Measurements from ENCODE around the gene ZNF75A. TPM values are rescaled to one million over a fixed set of nuclear protein-coding genes. Genes with fewer than 3 reads are reported as not detected.

Gene ZNF75A
- total RNA-seq, result 12.5 and 19.0 TPM in 2 replicates

GRCh38 chr16:3305109-3306068 lies at the start of gene ZNF75A, which contains the start of gene TIGD7:
Gene ZNF75A (plus strand): TSS chr16:3305497. CDS start chr16:3308429, 2,932 bp downstream.
Gene TIGD7 (minus strand): TSS chr16:3305430. CDS start chr16:3300614, 4,816 bp downstream.

DNA sequence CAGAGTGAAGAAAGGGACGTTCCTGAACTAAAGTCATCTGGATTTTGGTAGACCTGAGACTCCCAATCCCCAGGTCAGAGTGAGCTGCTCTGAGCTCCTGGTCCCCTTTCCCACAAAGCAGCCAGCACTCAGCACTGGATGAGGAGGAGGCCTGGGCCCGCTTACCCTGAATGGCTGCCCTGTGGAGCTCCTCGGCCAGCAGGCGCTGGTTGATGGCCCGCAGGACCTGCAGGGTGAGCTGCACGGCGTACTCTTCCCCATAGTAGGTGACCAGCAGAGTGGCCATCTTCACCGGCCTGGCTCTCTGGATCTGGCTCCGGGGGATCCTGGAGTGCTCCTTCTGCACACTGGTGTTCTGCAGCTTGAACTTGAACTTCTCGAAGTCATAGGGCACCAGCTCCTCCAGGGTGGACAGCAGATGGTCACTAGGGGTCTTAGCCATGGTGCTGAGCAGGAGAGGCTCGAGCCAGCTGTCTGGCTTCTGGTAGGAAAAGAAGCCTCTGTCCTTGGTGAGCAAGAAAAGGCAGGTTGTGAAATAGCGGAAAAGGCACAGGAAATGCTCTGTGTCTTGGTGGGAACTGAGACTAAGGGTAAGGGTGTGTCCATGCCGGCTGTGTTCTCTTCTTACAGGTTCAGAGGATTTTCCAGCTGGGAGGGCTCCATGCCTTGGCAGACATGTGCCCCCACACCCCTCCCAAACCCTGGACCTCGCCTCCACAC lies 49.0 kb upstream of the ZNF75A start, which contains the start of gene MEFV:
TSS of gene MEFV (minus strand) at position 488 of the 720 bp plus-strand sequence. CDS start at position 442, 46 bp downstream.

DNA sequence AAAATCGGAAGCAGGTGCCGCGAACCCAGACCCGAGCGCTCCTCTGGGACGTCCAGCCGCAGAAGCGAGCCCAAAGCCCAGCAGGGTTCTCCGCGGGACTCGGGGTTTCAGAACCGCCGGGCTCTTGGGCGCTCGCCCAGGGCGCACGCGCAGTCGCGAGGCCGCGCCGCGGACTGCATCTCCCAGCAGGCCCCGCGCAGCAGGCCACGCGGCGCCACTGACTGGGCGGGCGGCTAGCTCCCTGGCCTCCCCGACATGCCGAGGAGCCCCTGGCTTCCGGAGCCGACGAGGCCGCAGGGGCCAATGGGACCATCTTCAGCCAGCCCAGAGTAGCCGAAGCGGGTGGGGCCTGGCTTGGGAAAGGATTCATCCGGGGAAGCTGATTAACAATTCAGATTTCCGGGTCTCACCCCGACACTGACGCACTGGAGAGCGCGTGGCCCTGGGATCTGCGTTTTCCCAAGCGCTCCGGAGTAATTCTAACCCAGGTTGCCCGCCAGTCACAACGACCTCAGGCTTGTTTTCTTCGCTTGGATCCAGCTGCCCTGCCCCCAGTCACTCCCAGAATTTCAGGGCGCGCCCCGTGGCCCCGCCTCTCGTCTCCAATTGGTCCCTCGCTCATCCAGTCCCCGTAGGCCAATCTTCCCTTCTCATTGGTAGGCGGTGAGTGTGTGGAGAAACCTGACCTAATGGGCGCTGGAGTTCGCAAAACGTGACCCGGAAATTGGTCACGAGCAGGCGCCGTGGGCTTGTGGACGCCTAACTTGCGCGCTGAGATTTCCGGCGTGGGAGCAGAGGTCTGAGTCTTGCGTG lies 22.4 kb upstream of the ZNF75A start, which contains the start of gene ZNF263:
TSS of gene ZNF263 (plus strand) at position 762 of the 813 bp plus-strand sequence. CDS start 328 bp downstream, outside the sequence.

DNA sequence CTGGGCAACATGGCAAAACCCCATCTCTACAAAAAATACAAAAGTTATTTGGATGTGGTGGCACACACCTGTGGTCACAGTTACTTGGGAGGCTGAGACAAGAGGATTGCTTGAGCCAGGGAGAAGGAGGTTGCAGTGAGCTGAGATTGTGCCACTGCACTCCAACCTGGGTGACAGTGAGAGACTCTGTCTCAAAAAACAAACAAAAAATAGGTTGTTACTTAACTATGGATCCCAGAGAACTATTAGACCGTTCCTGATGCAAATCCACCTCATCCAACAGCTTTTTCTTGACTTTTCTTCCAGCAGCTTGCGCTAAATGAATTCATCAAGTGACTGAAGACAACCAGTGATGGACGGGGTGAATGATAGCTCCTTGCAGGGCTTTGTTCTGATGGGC lies 50.3 kb downstream of the ZNF75A start, which contains the start of gene OR2C1:
TSS of gene OR2C1 (plus strand) at position 301 of the 400 bp plus-strand sequence. CDS start at position 353, 52 bp downstream.

Other genes starting within 250 kb of the ZNF75A start
- 1.1 and 115 TPM in 2 replicates for gene IL32, start 239.9 kb upstream of the ZNF75A start, total RNA-seq
- not detected in 2 replicates for gene ZSCAN10, start 206.2 kb upstream of the ZNF75A start, total RNA-seq
- 23.9 and 35.2 TPM in 2 replicates for gene ZNF205, start 192.9 kb upstream of the ZNF75A start, total RNA-seq
- gene ZNF213, start 170.5 kb upstream of the ZNF75A start, total RNA-seq, result 9.2 and 12.6 TPM in 2 replicates
- gene OR1F1, start 117.3 kb upstream of the ZNF75A start, total RNA-seq, result not detected in 2 replicates
- 7.7 and 8.7 TPM in 2 replicates for gene ZNF200, start 70.3 kb upstream of the ZNF75A start, total RNA-seq
- under 0.01 TPM in 1 of 2 replicates, not detected in the other for gene MEFV, start 48.9 kb upstream of the ZNF75A start, total RNA-seq
- gene ZNF263, start 22.0 kb upstream of the ZNF75A start, total RNA-seq, result 57.1 and 69.9 TPM in 2 replicates
- gene TIGD7, start 67 bp upstream of the ZNF75A start, total RNA-seq, result 2.2 and 3.6 TPM in 2 replicates
- 0.24 TPM in 1 of 2 replicates, not detected in the other for gene OR2C1, start 50.4 kb downstream of the ZNF75A start, total RNA-seq
- gene ZSCAN32, start 95.5 kb downstream of the ZNF75A start, total RNA-seq, result 9.9 and 17.1 TPM in 2 replicates
- gene ZNF174, start 95.7 kb downstream of the ZNF75A start, total RNA-seq, result 3.8 and 3.9 TPM in 2 replicates
- 1.4 and 1.5 TPM in 2 replicates for gene ZNF597, start 138.0 kb downstream of the ZNF75A start, total RNA-seq
- gene NAA60, start 138.2 kb downstream of the ZNF75A start, total RNA-seq, result 7.0 and 10.7 TPM in 2 replicates
- not detected in 2 replicates for gene C16orf90, start 190.0 kb downstream of the ZNF75A start, total RNA-seq
- gene CLUAP1, start 195.5 kb downstream of the ZNF75A start, total RNA-seq, result 8.2 and 9.2 TPM in 2 replicates